A204.1 (cell line): ENCODE results near the gene AGBL4.
"Not testable (repeated sequence)": the region's sequence is repeated elsewhere in the genome, so short reads cannot be mapped to it uniquely, and the experiment has no call there.

ENCODE experiments used
- FAIRE-seq: peaks from 2 replicates; lab custom pipeline; 2012; peaks lifted over from hg19 to GRCh38; lab: Jason Lieb, UNC

The AGBL4 gene

GRCh38 chr1:48530727-48531351 is 1492.9 kb downstream of the AGBL4 start:
- no peak for FAIRE-seq

- no peak for FAIRE-seq
Measured at GRCh38 chr1:48527051-48527450, 1496.7 kb downstream of the AGBL4 start.

- no peak for FAIRE-seq
Measured at GRCh38 chr1:48526008-48526710, 1497.6 kb downstream of the AGBL4 start.

- no peak for FAIRE-seq
Measured at GRCh38 chr1:48524892-48525467, 1498.8 kb downstream of the AGBL4 start.

- no peak for FAIRE-seq
Measured at GRCh38 chr1:48523558-48523957, 1500.2 kb downstream of the AGBL4 start.

GRCh38 chr1:48519896-48520295 is 1503.9 kb downstream of the AGBL4 start:
- not testable (repeated sequence) for FAIRE-seq

- FAIRE-seq, result no peak
Measured at GRCh38 chr1:48506870-48507269, 1516.9 kb downstream of the AGBL4 start.

GRCh38 chr1:48500541-48501450 is 1523.0 kb downstream of the AGBL4 start:
- FAIRE-seq, result no peak

GRCh38 chr1:48499211-48499735 is 1524.5 kb downstream of the AGBL4 start:
- FAIRE-seq, result no peak

GRCh38 chr1:48498096-48498791 is 1525.5 kb downstream of the AGBL4 start:
- peak; percentile 68 for FAIRE-seq

GRCh38 chr1:48495911-48496310 is 1527.8 kb downstream of the AGBL4 start:
- no peak for FAIRE-seq

- FAIRE-seq, result no peak
Measured at GRCh38 chr1:48495166-48495565, 1528.6 kb downstream of the AGBL4 start.

- FAIRE-seq, result no peak
Measured at GRCh38 chr1:48493970-48494769, 1529.6 kb downstream of the AGBL4 start.

GRCh38 chr1:48493041-48493440 is 1530.7 kb downstream of the AGBL4 start:
- no peak for FAIRE-seq

GRCh38 chr1:48492392-48492791 is 1531.4 kb downstream of the AGBL4 start:
- FAIRE-seq, result no peak

- FAIRE-seq, result no peak
Measured at GRCh38 chr1:48488721-48489120, 1535.0 kb downstream of the AGBL4 start.
